Activated CD8-positive, alpha-beta memory T cell treated with anti-CD3 and anti-CD28 coated beads, Interleukin-2, amount 50 U/mL, for 48 hours (primary cell): ENCODE data around the gene KDELR1.

Experiments used
- DNase-seq: peaks from one replicate; pipeline ENCODE4 v3.0.0-alpha.2; 2020

Gene KDELR1

DNA sequence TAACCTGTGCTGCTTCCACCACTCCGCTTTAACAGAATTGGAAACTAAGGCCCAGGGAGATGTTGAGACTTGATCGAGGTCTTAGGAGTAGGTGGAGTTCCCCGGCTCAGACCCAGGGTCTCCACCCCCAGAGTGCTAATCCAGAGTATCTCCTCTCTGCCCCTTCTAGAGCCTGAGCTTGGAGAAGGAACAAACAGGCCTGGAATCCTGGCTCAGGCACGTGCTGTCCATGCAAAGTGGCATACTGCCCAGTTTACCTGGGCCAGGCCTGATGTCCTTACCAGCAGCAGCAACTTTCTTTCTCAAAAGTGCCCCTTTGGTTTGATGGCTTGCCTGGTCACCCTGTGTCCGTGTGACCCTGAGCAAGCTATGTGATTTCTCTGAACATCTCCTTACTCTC, 23.5 kb downstream of the KDELR1 start:
- no peak for DNase-seq

GRCh38 chr19:48365602-48366001, 25.7 kb downstream of the KDELR1 start:
- no peak for DNase-seq

- DNase-seq, result no peak
These were observed 26.6 kb downstream of the KDELR1 start for GRCh38 chr19:48364598-48365348.

- DNase-seq, result peak; percentile 97
These were observed 27.3 kb downstream of the KDELR1 start, which contains the start of the genes SYNGR4 and TMEM143 for GRCh38 chr19:48363810-48364597. TSS of gene SYNGR4 (plus strand) at chr19:48364367. CDS start at chr19:48365843, 1,476 bp downstream. TSS of gene TMEM143 (minus strand) at chr19:48363940. CDS start at chr19:48363920, 20 bp downstream.

GRCh38 chr19:48363500-48363809, 27.9 kb downstream of the KDELR1 start:
- peak; percentile 77 for DNase-seq

DNA sequence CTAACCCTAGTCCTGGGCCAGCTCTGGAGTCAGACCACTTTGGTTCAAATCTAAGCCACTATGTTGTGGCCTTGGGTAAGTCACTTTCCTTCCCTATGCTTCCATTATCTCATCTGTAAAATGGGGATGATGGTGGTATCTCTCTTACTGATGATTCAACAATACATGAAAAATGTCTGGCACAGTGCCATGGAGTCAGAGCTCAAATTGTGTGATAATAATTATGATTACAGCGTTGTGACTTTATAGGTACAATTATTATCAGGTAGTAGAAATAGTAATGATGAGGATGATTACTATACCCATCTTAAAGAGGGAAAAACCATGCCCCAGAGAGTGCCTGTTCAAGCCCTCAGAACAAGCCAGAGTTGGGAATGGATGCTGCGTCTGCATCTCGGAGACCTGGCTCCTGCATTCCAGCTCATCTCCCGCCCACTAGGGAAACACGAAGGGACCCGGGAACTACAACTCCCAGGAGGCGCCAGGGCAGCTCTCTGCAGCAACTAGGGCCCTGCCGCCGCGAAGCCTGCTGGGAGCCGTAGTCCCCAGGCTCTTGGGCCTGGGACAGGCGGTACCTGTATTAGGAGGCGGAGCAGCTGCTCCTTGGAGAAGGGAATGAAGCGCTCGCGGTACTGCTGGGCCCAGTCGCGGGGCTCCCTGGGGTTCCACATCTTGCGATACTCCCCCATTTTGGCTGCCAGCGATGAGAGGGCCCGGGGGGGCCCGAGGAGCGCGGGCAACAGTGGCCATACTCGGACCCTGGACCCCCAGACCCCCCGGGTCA, 28.4 kb downstream of the KDELR1 start:
- DNase-seq, result peak; percentile 92

- no peak for DNase-seq
These were observed 29.4 kb downstream of the KDELR1 start for GRCh38 chr19:48361912-48362311.

DNA sequence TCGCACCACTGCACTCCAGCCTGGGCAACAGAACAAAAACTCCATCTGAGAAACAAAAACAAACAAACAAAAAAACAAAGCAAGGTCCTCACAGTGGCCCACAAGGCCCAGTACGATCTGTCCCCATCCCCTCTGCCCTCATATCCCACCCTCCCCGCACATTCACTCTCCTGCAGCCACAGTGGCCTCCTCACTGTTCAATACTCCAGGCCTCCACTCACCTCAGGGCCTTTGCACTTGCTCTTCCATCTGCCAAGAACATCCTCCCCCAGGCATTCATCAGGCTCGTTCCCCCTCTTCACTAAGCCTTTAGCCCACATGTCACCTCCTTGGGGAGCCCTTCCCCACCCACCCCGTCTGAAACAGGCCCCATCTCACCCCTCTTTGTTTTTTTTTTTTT, 32.2 kb downstream of the KDELR1 start:
- no peak for DNase-seq

GRCh38 chr19:48355365-48355954, 35.9 kb downstream of the KDELR1 start:
- no peak for DNase-seq

GRCh38 chr19:48354332-48354992, 36.9 kb downstream of the KDELR1 start:
- no peak for DNase-seq

GRCh38 chr19:48353677-48354076, 37.7 kb downstream of the KDELR1 start:
- DNase-seq, result no peak

DNA sequence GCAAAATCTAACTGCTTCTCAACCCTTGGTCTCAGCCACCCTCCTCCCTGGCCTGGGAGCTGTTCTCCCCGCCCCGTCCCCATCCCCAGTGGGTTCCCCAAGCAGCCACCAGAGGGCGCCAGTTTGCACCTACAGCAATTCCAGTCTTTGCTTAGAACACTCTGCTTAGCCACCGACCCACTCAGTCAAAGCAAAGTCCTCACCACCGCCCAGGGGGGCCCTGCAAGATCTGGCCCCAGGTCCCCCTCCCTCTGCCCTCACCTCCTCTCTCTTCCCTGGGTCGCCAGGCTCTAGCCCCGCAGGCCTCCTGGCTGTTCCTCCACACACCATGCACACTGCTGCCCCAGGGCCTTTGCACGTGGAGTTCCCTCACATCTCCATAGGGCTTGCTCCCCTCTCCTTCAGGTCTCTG, 40.0 kb downstream of the KDELR1 start:
- peak; percentile 97 for DNase-seq

DNA sequence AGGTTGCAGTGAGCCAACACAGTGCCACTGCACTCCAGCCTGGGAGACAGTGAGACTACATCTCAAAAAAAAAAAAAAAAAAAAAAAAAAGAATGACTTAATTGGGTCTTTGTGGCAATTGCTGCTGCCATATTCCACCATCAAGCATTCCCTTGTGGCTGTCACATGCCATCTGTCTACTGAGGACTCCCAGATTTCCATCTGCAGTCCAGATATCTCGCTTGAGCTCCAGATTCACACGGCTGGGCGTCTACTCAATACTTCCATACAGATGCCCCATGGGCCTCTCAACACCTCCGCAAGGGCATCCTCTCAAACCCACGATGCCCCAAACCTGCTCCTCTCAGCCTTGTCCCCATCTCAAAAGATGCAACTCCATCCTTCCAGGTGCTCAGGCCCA, 40.5 kb downstream of the KDELR1 start:
- DNase-seq, result no peak

GRCh38 chr19:48348737-48349136, 42.6 kb downstream of the KDELR1 start:
- DNase-seq, result no peak

- DNase-seq, result no peak
These were observed 43.3 kb downstream of the KDELR1 start for GRCh38 chr19:48348045-48348444.

GRCh38 chr19:48346191-48346590, 45.2 kb downstream of the KDELR1 start:
- DNase-seq, result no peak

DNA sequence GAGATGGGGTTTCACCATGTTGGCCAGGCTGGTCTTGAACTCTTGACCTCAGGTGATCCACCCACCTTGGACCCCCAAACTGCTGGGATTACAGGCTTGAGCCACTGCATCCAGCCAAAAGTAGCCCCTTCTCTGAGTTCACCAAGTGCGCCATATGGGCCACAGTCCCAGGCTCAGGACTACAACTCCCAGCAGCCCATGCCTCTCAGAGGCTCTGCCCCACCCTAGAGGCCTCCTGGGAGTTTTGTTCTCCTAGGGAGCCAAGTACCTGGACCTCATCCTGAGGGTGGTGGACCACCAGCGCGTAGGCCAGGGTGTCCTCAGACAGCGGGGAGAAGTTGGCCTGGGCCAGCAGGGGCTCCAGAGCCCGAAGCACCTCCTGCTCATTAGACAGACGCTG, 46.5 kb downstream of the KDELR1 start:
- DNase-seq, result no peak

- DNase-seq, result no peak
These were observed 48.4 kb downstream of the KDELR1 start for GRCh38 chr19:48342841-48343540.

- DNase-seq, result no peak
These were observed 49.0 kb downstream of the KDELR1 start for GRCh38 chr19:48342414-48342738.

- no peak for DNase-seq
These were observed 49.6 kb downstream of the KDELR1 start for GRCh38 chr19:48341515-48342413.

- no peak for DNase-seq
These were observed 50.4 kb downstream of the KDELR1 start for GRCh38 chr19:48340995-48341394.
